Measurements from ENCODE around the gene PFN3. TPM values are rescaled to one million over a fixed set of nuclear protein-coding genes. Genes with fewer than 3 reads are reported as not detected.

Gene PFN3
- total and polyA plus RNA-seq, 9 donors = not detected

- Histone ChIP-seq H3K4me3 (peak overlapping the region; percentile 91), H3K27ac (peak overlapping the region in 1 of 2 donors; percentile 80), H3K36me3 (no peaks in the 10 kb centered on the region), H3K27me3 (no peaks in the 10 kb centered on the region), H3K4me1 (ENCODE audit: insufficient read depth) (peaks cover 14% of the 10 kb centered on the region), H3K9me3 (no peaks in the 10 kb centered on the region)
- WGBS, 3 donors = 11 to 14% (median 12%) methylated on average over 18 to 19 of the region's 19 CpGs
- intact Hi-C loops (cut with DNase I) = no loop called here
- TF ChIP-seq POLR2A (IDR thresholded peaks at IDR 0.05) (no peak), CTCF (IDR thresholded peaks at IDR 0.05) (no peak), EP300 (IDR thresholded peaks at IDR 0.05) (no peak)
- DNase-seq = no peak
Measured at GRCh38 chr5:177350776-177351391, 49.6 kb downstream of the PFN3 start.

Other genes with a start within 250 kb of the PFN3 start
- 10 to 100 TPM; 23.3 to 40.4 (median 26.8) TPM for gene RAB24, start 96.9 kb downstream of the PFN3 start, total RNA-seq
- 10 to 100 TPM; 17.0 to 40.4 TPM for gene RAB24, start 96.9 kb downstream of the PFN3 start, polyA plus RNA-seq
- gene PRELID1, start 96.9 kb downstream of the PFN3 start, total RNA-seq = 10 to 100 TPM; 42.8 to 96.8 (median 74.6) TPM
- gene PRELID1, start 96.9 kb downstream of the PFN3 start, polyA plus RNA-seq = 10 to 100 TPM; 65.0 to 77.6 TPM
- 1 to 10 TPM; 3.2 to 9.8 (median 6.2) TPM for gene MXD3, start 88.8 kb downstream of the PFN3 start, total RNA-seq
- gene MXD3, start 88.8 kb downstream of the PFN3 start, polyA plus RNA-seq = 1 to 10 TPM in 1 of 2 donors, under 1 TPM in 1; 0.30 to 6.0 TPM
- 100 to 1,000 TPM in 2 of 7 donors, 10 to 100 TPM in 5; 63.5 to 154 (median 93.5) TPM for gene LMAN2, start 49.0 kb downstream of the PFN3 start, total RNA-seq
- gene LMAN2, start 49.0 kb downstream of the PFN3 start, polyA plus RNA-seq = 100 to 1,000 TPM in 1 of 2 donors, 10 to 100 TPM in 1; 85.0 to 142 TPM
- 10 to 100 TPM in 1 of 7 donors, 1 to 10 TPM in 6; 4.0 to 27.0 (median 8.0) TPM for gene RGS14, start 42.7 kb downstream of the PFN3 start, total RNA-seq
- gene RGS14, start 42.7 kb downstream of the PFN3 start, polyA plus RNA-seq = 1 to 10 TPM in 1 of 2 donors, under 1 TPM in 1; 0.73 to 6.2 TPM
- gene SLC34A1, start 16.2 kb downstream of the PFN3 start, total RNA-seq = not detected
- gene SLC34A1, start 16.2 kb downstream of the PFN3 start, polyA plus RNA-seq = not detected
- gene F12, start 8.9 kb upstream of the PFN3 start, total RNA-seq = 1 to 10 TPM in 1 of 7 donors, under 1 TPM in 1, not detected in 5; 0.28 to 1.7 TPM
- not detected for gene F12, start 8.9 kb upstream of the PFN3 start, polyA plus RNA-seq
- 10 to 100 TPM; 13.6 to 30.3 (median 21.7) TPM for gene GRK6, start 26.0 kb upstream of the PFN3 start, total RNA-seq
- gene GRK6, start 26.0 kb upstream of the PFN3 start, polyA plus RNA-seq = 10 to 100 TPM in 1 of 2 donors, 1 to 10 TPM in 1; 5.9 to 15.3 TPM
- gene PRR7, start 46.2 kb upstream of the PFN3 start, total RNA-seq = 10 to 100 TPM in 1 of 7 donors, 1 to 10 TPM in 5, under 1 TPM in 1; 0.66 to 11.4 (median 2.1) TPM
- under 1 TPM in 1 of 2 donors, not detected in 1; 0.51 TPM for gene PRR7, start 46.2 kb upstream of the PFN3 start, polyA plus RNA-seq
- gene DBN1, start 73.0 kb upstream of the PFN3 start, total RNA-seq = 10 to 100 TPM; 35.1 to 91.6 (median 57.0) TPM
- 10 to 100 TPM; 18.4 to 55.4 TPM for gene DBN1, start 73.0 kb upstream of the PFN3 start, polyA plus RNA-seq
- 100 to 1,000 TPM in 4 of 7 donors, 10 to 100 TPM in 3; 32.7 to 243 (median 151) TPM for gene PDLIM7, start 96.9 kb upstream of the PFN3 start, total RNA-seq
- gene PDLIM7, start 96.9 kb upstream of the PFN3 start, polyA plus RNA-seq = 10 to 100 TPM; 25.7 to 83.3 TPM
- gene DOK3, start 109.2 kb upstream of the PFN3 start, total RNA-seq = 1 to 10 TPM; 1.3 to 7.2 (median 2.5) TPM
- 1 to 10 TPM; 1.8 to 4.2 TPM for gene DOK3, start 109.2 kb upstream of the PFN3 start, polyA plus RNA-seq
- gene DDX41, start 116.3 kb upstream of the PFN3 start, total RNA-seq = 100 to 1,000 TPM in 1 of 7 donors, 10 to 100 TPM in 6; 63.5 to 104 (median 76.0) TPM
- 10 to 100 TPM; 58.3 to 63.6 TPM for gene DDX41, start 116.3 kb upstream of the PFN3 start, polyA plus RNA-seq
- gene FAM193B, start 153.9 kb upstream of the PFN3 start, total RNA-seq = 10 to 100 TPM; 50.2 to 77.6 (median 64.3) TPM
- gene FAM193B, start 153.9 kb upstream of the PFN3 start, polyA plus RNA-seq = 10 to 100 TPM; 14.8 to 77.3 TPM
- gene TMED9, start 191.5 kb upstream of the PFN3 start, total RNA-seq = 100 to 1,000 TPM in 2 of 7 donors, 10 to 100 TPM in 5; 54.0 to 112 (median 80.7) TPM
- gene TMED9, start 191.5 kb upstream of the PFN3 start, polyA plus RNA-seq = 10 to 100 TPM; 68.5 to 80.3 TPM
- gene B4GALT7, start 199.5 kb upstream of the PFN3 start, total RNA-seq = 10 to 100 TPM; 18.0 to 40.0 (median 27.2) TPM
- gene B4GALT7, start 199.5 kb upstream of the PFN3 start, polyA plus RNA-seq = 10 to 100 TPM in 1 of 2 donors, 1 to 10 TPM in 1; 8.5 to 28.7 TPM

All from ovary (tissue), 9 donors.